D721Med (cell line): ENCODE measurements around the gene ARHGEF39.

ENCODE experiments used
- DNase-seq: peaks from one replicate; pipeline ENCODE4 v3.0.0; 2011; ENCODE audit warnings: low spot score; ENCODE audit not compliant: insufficient read length
- FAIRE-seq: peaks from 2 replicates; lab custom pipeline; 2011; peaks lifted over from hg19 to GRCh38; lab: Jason Lieb, UNC
- CTCF ChIP-seq: IDR thresholded peaks from 2 replicates; pipeline ENCODE4 v1.5.1; 2012; ENCODE audit warnings: mild to moderate bottlenecking, control low read depth; ENCODE audit not compliant: insufficient read depth; ENCODE audit errors: missing control alignments

The ARHGEF39 gene

DNA sequence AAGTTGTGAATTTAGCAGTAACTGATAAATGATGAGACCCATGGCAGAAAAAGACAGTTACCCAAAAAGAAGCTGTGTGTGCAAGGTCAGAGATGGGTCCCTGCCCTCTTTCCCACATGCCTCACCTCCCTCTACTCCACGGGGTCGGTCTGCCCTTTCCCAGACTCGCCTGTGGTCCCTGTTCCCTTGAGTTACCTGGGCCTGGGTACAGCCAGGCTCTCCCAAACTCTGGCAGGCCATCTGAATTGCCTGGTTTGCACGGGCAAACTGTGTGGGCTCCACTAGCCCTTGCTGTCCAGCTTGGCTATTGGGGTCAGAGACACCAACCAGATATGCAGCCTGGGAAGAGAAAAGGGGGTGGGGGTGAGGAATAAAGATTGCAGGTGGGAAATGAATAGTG lies 43.2 kb upstream of the ARHGEF39 start:
- DNase-seq (no peak), FAIRE-seq (no peak)
- no peak for TF ChIP-seq CTCF

- DNase-seq (no peak), FAIRE-seq (no peak)
- TF ChIP-seq CTCF = no peak
These were observed 42.0 kb upstream of the ARHGEF39 start for GRCh38 chr9:35706951-35707350.

- FAIRE-seq (no peak), DNase-seq (no peak)
- no peak for TF ChIP-seq CTCF
These were observed 40.9 kb upstream of the ARHGEF39 start for GRCh38 chr9:35705836-35706430.

- TF ChIP-seq CTCF = no peak
- DNase-seq (no peak), FAIRE-seq (no peak)
These were observed 40.4 kb upstream of the ARHGEF39 start for GRCh38 chr9:35705372-35705771.

- no peak for DNase-seq
- FAIRE-seq = no peak
These were observed 39.1 kb upstream of the ARHGEF39 start for GRCh38 chr9:35703906-35704672.

DNA sequence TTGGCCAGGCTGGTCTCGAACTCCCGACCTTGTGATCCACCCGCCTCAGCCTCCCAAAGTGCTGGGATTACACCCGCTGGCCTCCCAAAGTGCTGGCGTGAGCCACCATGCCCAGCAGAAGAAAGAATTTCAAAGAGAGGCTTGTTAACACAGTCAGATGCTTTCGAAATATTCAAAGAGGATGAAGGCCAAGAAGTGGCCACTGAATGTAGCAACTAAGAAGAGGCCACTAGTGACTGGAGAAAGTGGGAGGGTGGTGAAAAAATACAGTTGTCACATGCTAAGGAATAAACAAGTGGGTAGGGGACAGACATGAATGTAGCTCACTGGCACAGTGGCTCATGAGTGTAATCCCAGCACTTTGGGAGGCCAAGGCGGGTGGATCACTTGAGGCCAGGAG lies 37.7 kb upstream of the ARHGEF39 start:
- no peak for TF ChIP-seq CTCF
- FAIRE-seq (no peak), DNase-seq (no peak)

More at GRCh38 chr9:35703906-35704672, 39.1 kb upstream of the ARHGEF39 start:
- no peak for TF ChIP-seq CTCF

DNA sequence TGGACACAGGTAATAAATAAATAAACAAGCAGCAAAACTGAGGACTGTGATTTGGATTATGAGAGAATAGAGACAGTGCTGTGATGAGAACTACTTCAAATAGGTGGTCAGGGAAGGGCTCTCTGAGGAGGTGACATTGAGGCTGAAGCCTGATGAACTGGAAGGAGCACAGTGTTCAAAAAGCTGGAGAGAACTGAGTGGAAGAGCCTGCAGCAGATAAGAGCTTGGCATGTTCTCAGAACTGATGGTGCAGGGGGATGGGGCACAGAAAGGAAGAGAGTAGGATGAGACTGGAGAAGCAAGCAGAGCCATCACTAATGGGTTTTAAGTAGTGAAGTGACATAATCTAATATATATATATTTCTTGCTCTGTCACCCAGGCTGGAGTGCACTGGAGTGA lies 35.9 kb upstream of the ARHGEF39 start:
- FAIRE-seq (no peak), DNase-seq (no peak)
- TF ChIP-seq CTCF = no peak
